SK-N-SH (cell line): Measurements from ENCODE around the gene ZNF75A. TPM values are rescaled to one million over a fixed set of nuclear protein-coding genes. Genes with fewer than 3 reads are reported as not detected.

Experiments used
- CTCF ChIA-PET: fragments of 300-600, 350-600 bp; formaldehyde crosslinking; extraction: SDS; loops from one replicate; lab custom pipeline; 2021; lab: Yijun Ruan, JAX
- POLR2A ChIA-PET: fragments of 350-600 bp; sonication (Branson Sonifier 250); formaldehyde crosslinking; extraction: SDS; loops from one replicate; lab custom pipeline; 2020; ENCODE audit warnings: antibody characterized with exemption, inconsistent platforms; lab: Yijun Ruan, JAX
- DNase-seq: peaks from one replicate; pipeline ENCODE4 v3.0.0; 2012
- H2AFZ ChIP-seq: fragments of 200-600 bp; sonication (generic); 2 replicates; pipeline ENCODE4 v1.8.1; 2016; ENCODE audit warnings: antibody characterized with exemption, mild to moderate bottlenecking, low read depth
- H3F3A ChIP-seq: fragments of 200-600 bp; sonication (generic); replicated peaks from 2 replicates; pipeline ENCODE3; 2016; ENCODE audit warnings: antibody characterized with exemption, mild to moderate bottlenecking; ENCODE audit not compliant: insufficient read depth
- H3K27ac ChIP-seq, 2 experiments: fragments of 200-500 bp in 1 of 2; fragments of 200-600 bp in 1 of 2; sonication (Bioruptor generic) in 1 of 2; sonication (generic), shearing (Covaris generic) in 1 of 2; 2 replicates each; pipeline versions ENCODE4 v1.5.1 to v1.6.1; 2014 to 2016; ENCODE audit warnings: low read depth in 2 of 2, inconsistent platforms in 1 of 2, low read length in 1 of 2, mild to moderate bottlenecking in 1 of 2, mixed read lengths in 1 of 2
- H3K27me3 ChIP-seq: fragments of 200-600 bp; sonication (generic), shearing (Covaris generic); 2 replicates; pipeline ENCODE4 v1.6.1; 2016; ENCODE audit warnings: mixed run types; ENCODE audit not compliant: insufficient read depth
- H3K36me3 ChIP-seq, 2 experiments: fragments of 200-500 bp in 1 of 2; fragments of 200-600 bp in 1 of 2; sonication (Bioruptor generic) in 1 of 2; sonication (generic) in 1 of 2; replicated peaks in 1 of 2; 2 replicates each; pipeline versions ENCODE3 to v1.5.1; 2014 to 2016; ENCODE audit warnings: low read length in 1 of 2, mild to moderate bottlenecking in 1 of 2; ENCODE audit not compliant: insufficient read depth in 2 of 2, control insufficient read depth in 1 of 2
- H3K4me1 ChIP-seq, 2 experiments: fragments of 200-500 bp in 1 of 2; fragments of 200-600 bp in 1 of 2; sonication (Bioruptor generic) in 1 of 2; sonication (generic), shearing (Covaris generic) in 1 of 2; 2 replicates each; pipeline versions ENCODE4 v1.5.1 to v1.6.1; 2014 to 2016; ENCODE audit warnings: low read depth in 1 of 2, low read length in 1 of 2, mixed run types in 1 of 2; ENCODE audit not compliant: insufficient read depth in 2 of 2, control insufficient read depth in 1 of 2
- H3K4me2 ChIP-seq: fragments of 200-600 bp; sonication (generic), shearing (Covaris generic); 2 replicates; pipeline ENCODE4 v1.6.1; 2017; ENCODE audit warnings: mixed run types
- H3K4me3 ChIP-seq, 2 experiments: fragments of 200-500 bp in 1 of 2; fragments of 200-600 bp in 1 of 2; sonication (Bioruptor generic) in 1 of 2; sonication (generic), shearing (Covaris generic) in 1 of 2; 2 replicates each; pipeline versions ENCODE4 v1.5.1 to v1.8.1; 2014 to 2016; ENCODE audit warnings: low read depth in 2 of 2, inconsistent platforms in 1 of 2, low read length in 1 of 2, mild to moderate bottlenecking in 1 of 2, mixed read lengths in 1 of 2, moderate library complexity in 1 of 2
- H3K79me2 ChIP-seq: fragments of 200-600 bp; sonication (generic); 2 replicates; pipeline ENCODE4 v1.8.1; 2017; ENCODE audit warnings: mild to moderate bottlenecking; ENCODE audit not compliant: insufficient read depth
- H3K9ac ChIP-seq: fragments of 200-600 bp; sonication (generic); 2 replicates; pipeline ENCODE4 v1.6.1; 2017; ENCODE audit warnings: mixed run types
- H3K9me2 ChIP-seq: fragments of 200-600 bp; sonication (generic); 2 replicates; pipeline ENCODE4 v1.6.1; 2017; ENCODE audit warnings: mixed run types
- H3K9me3 ChIP-seq: fragments of 200-600 bp; sonication (generic); 2 replicates; pipeline ENCODE4 v1.6.1; 2017; ENCODE audit warnings: mixed run types, mild to moderate bottlenecking, moderate library complexity
- H4K20me1 ChIP-seq: fragments of 200-600 bp; sonication (generic); 2 replicates; pipeline ENCODE4 v1.6.1; 2017; ENCODE audit warnings: mild to moderate bottlenecking, mixed run types; ENCODE audit not compliant: insufficient read depth
- EP300 ChIP-seq, 2 experiments: IDR thresholded peaks; 2 replicates each; pipeline versions ENCODE4 v1.4.0 to v1.6.1; 2012; ENCODE audit warnings: borderline replicate concordance in 1 of 2, low read depth in 1 of 2, low read length in 1 of 2
- GATA2 ChIP-seq: sonication (generic); formaldehyde crosslinking; IDR thresholded peaks from 2 replicates; pipeline ENCODE4 v1.5.0; 2020; ENCODE audit warnings: mild to moderate bottlenecking, missing genetic modification reagents
- IRF3 ChIP-seq: fragments of 150-350 bp; IDR thresholded peaks from 2 replicates; pipeline ENCODE4 v1.6.1; 2016; ENCODE audit warnings: mild to moderate bottlenecking, low read depth, low read length
- JUND ChIP-seq: IDR thresholded peaks from 2 replicates; pipeline ENCODE4 v1.4.0; 2012
- MEF2A ChIP-seq: IDR thresholded peaks from 2 replicates; pipeline ENCODE4 v1.4.0; 2012; ENCODE audit warnings: low read depth, borderline replicate concordance
- MXI1 ChIP-seq: IDR thresholded peaks from 2 replicates; pipeline ENCODE4 v1.6.1; 2012; ENCODE audit warnings: mild to moderate bottlenecking, low read depth, low read length, improper control_type of control experiment
- PBX3 ChIP-seq: IDR thresholded peaks from 2 replicates; pipeline ENCODE4; 2012
- POLR2AphosphoS5 ChIP-seq: IDR thresholded peaks from 2 replicates; pipeline ENCODE4 v1.6.1; 2012; ENCODE audit warnings: low read depth, low read length
- RAD21 ChIP-seq: IDR thresholded peaks from 2 replicates; pipeline ENCODE4 v1.6.1; 2012; ENCODE audit warnings: mild to moderate bottlenecking, low read length
- REST ChIP-seq: IDR thresholded peaks from 2 replicates; pipeline ENCODE4 v1.6.1; 2012; ENCODE audit warnings: mild to moderate bottlenecking, low read depth, low read length, moderate library complexity
- RFX5 ChIP-seq: IDR thresholded peaks from 2 replicates; pipeline ENCODE4 v1.6.1; 2012; ENCODE audit warnings: mild to moderate bottlenecking, improper control_type of control experiment, low read length
- RXRA ChIP-seq: IDR thresholded peaks from 2 replicates; pipeline ENCODE4 v1.4.0; 2012; ENCODE audit warnings: low read depth, mild to moderate bottlenecking, borderline replicate concordance
- SIN3A ChIP-seq: IDR thresholded peaks from 2 replicates; pipeline ENCODE4 v1.6.1; 2012; ENCODE audit warnings: low read depth, mild to moderate bottlenecking, low read length, moderate library complexity, borderline replicate concordance
- SMC3 ChIP-seq: IDR thresholded peaks from 2 replicates; pipeline ENCODE4 v1.6.1; 2012; ENCODE audit warnings: low read depth, low read length, improper control_type of control experiment
- TAF1 ChIP-seq: IDR thresholded peaks from 2 replicates; pipeline ENCODE4 v1.6.1; 2012; ENCODE audit warnings: low read depth, mild to moderate bottlenecking, low read length, moderate library complexity, borderline replicate concordance
- TCF12 ChIP-seq: IDR thresholded peaks from 2 replicates; pipeline ENCODE4 v1.4.0; 2012
- TEAD4 ChIP-seq: IDR thresholded peaks from 2 replicates; pipeline ENCODE4 v1.4.0; 2012; ENCODE audit warnings: mild to moderate bottlenecking, borderline replicate concordance; ENCODE audit not compliant: insufficient read depth
- USF1 ChIP-seq: IDR thresholded peaks from 2 replicates; pipeline ENCODE4 v1.4.0; 2012; ENCODE audit warnings: low read depth, borderline replicate concordance
- YY1 ChIP-seq: IDR thresholded peaks from 2 replicates; pipeline ENCODE4 v1.4.0; 2012; ENCODE audit warnings: low read depth, mild to moderate bottlenecking
- ZBTB33 ChIP-seq: IDR thresholded peaks from 2 replicates; pipeline ENCODE4 v1.4.0; 2012; ENCODE audit warnings: low read depth, borderline replicate concordance
- WGBS: methylation state at CpG from one replicate; pipeline ENCODE4 v1.1.6; 2017; ENCODE audit warnings: low lambda C conversion rate; 5-methylcytosine and 5-hydroxymethylcytosine counted together
- polyA plus RNA-seq, 3 experiments: library from polyadenylated mRNA; depleted of rRNA; stranded (reverse); fragments of >200 nt; gene quantifications; 2 replicates each; pipeline ENCODE4 v1.2.3, GENCODE V29; 2012

ZNF75A gene
- polyA plus RNA-seq, 1 of the 3 experiments (the other 2 are of a cell fraction) = 7.2 TPM

- Histone ChIP-seq H3K4me3 (no peak overlapping the region), H3K9me3 (no peaks in the 10 kb centered on the region), H3K9me2 (no peaks in the 10 kb centered on the region), H3K27me3 (peaks cover 45% of the 10 kb centered on the region), H3K79me2 (no peaks in the 10 kb centered on the region), H3K9ac (no peak overlapping the region), H4K20me1 (no peaks in the 10 kb centered on the region), H3F3A (peaks cover 4% of the 10 kb centered on the region), H3K36me3 (no peaks in the 10 kb centered on the region), H3K27ac (no peak overlapping the region), H3K4me1 (no peaks in the 10 kb centered on the region; a peak in 1 of 4 replicates), H2AFZ (no peak overlapping the region), H3K4me2 (no peak overlapping the region)
- peak; percentile 7 for DNase-seq
- CTCF ChIA-PET = no interaction called here
- POLR2A ChIA-PET = no interaction called here
- TF ChIP-seq SMC3 (no peak), YY1 (no peak), MXI1 (no peak), RXRA (no peak), RAD21 (no peak), GATA2 (CRISPR knock-in tag) (no peak), USF1 (no peak), TAF1 (no peak), IRF3 (no peak), ZBTB33 (no peak), POLR2AphosphoS5 (no peak), PBX3 (no peak), JUND (no peak)
- WGBS = 32% methylated on average over 8 of the region's 13 CpGs
These were observed 43.9 kb downstream of the ZNF75A start for GRCh38 chr16:3349175-3349574.

GRCh38 chr16:3355589-3355988 lies 50.3 kb downstream of the ZNF75A start, which contains the start of gene OR2C1:
Gene OR2C1, plus strand, starts transcription at chr16:3355889. Its CDS starts 52 bp downstream, at chr16:3355941.
- H2AFZ ChIP-seq = no peak within 1 kb of the TSS
- peaks cover 4% of the 10 kb centered on the region for H3F3A ChIP-seq
- H3K9ac ChIP-seq = no peak within 1 kb of the TSS
- no peak for DNase-seq
- H3K27me3 ChIP-seq = peaks cover 25% of the 10 kb centered on the region; the same call in 1 of the 2 replicates
- 14% methylated on average over 3 of the region's 3 CpGs for WGBS
- no peak within 1 kb of the TSS for H3K4me2 ChIP-seq
- no peak within 1 kb of the TSS for H3K4me3 ChIP-seq
- no peaks in the 10 kb centered on the region for H3K79me2 ChIP-seq
- H3K9me2 ChIP-seq = no peaks in the 10 kb centered on the region
- ChIA-PET POLR2A (interaction anchor here (0.7 kb wide), 1 partner anchor 135 kb away, joined by 3 read pairs; no protein-coding TSS in a partner anchor), CTCF (interaction anchor here (1.1 to 1.6 kb wide), 2 partner anchors 10 to 44 kb away, joined by 3 read pairs; no protein-coding TSS in a partner anchor)
- no peak within 1 kb of the TSS for H3K27ac ChIP-seq
- H3K4me1 ChIP-seq = no peaks in the 10 kb centered on the region
- H4K20me1 ChIP-seq = no peaks in the 10 kb centered on the region
- H3K9me3 ChIP-seq = no peaks in the 10 kb centered on the region
- no peaks in the 10 kb centered on the region for H3K36me3 ChIP-seq
- TF ChIP-seq MXI1 = no peak
- no peak for TF ChIP-seq MEF2A
- no peak for TF ChIP-seq TCF12
- no peak for TF ChIP-seq SIN3A
- TF ChIP-seq REST = no peak
- TF ChIP-seq RXRA = no peak
- TF ChIP-seq JUND = no peak
- TF ChIP-seq RFX5 = no peak
- no peak for TF ChIP-seq EP300 (IDR thresholded peaks at IDR 0.05; ENCODE audit: borderline replicate concordance in 1 of 2, low read depth in 1 of 2, low read length in 1 of 2)
- no peak for TF ChIP-seq TEAD4
- TF ChIP-seq, all 33 proteins: peak for 0
